CD14-positive monocyte (primary cell): Measurements from ENCODE around the gene FOS. TPM values are rescaled to one million over a fixed set of nuclear protein-coding genes. Genes with fewer than 3 reads are reported as not detected.

Experiments
- DNase-seq, 3 donors: peaks; one replicate each; pipeline ENCODE4 v3.0.0-alpha.2; 2011 to 2022
- H2AFZ ChIP-seq: 2 replicates; pipeline ENCODE4 v1.6.0; 2012; ENCODE audit warnings: mild to moderate bottlenecking, low read depth, low read length, inconsistent platforms; ENCODE audit not compliant: insufficient read depth, poor library complexity, severe bottlenecking
- H3K27ac ChIP-seq, 2 donors: 1 replicate in 1 of 2; 2 replicates in 1 of 2; pipeline ENCODE4 v1.5.1; 2012 to 2013; ENCODE audit warnings: low read length in 2 of 2, control low read depth in 1 of 2, inconsistent platforms in 1 of 2, low read depth in 1 of 2, mild to moderate bottlenecking in 1 of 2
- H3K27me3 ChIP-seq, 2 donors: one replicate each; pipeline versions ENCODE4 v1.6.0 to v1.6.1; 2011 to 2013; ENCODE audit warnings: low read length in 2 of 2; ENCODE audit not compliant: control insufficient read depth in 2 of 2, insufficient read depth in 2 of 2
- H3K36me3 ChIP-seq, 2 donors: replicated peaks in 1 of 2; 1 replicate in 1 of 2; 2 replicates in 1 of 2; pipeline versions ENCODE4 v1.5.1 to v1.6.1; 2012 to 2013; ENCODE audit warnings: low read length in 2 of 2, control low read depth in 1 of 2, inconsistent platforms in 1 of 2, mild to moderate bottlenecking in 1 of 2; ENCODE audit not compliant: insufficient read depth in 2 of 2, control insufficient read depth in 1 of 2
- H3K4me1 ChIP-seq, 2 donors: 1 replicate in 1 of 2; 2 replicates in 1 of 2; pipeline versions ENCODE4 v1.5.1 to v1.6.1; 2012 to 2013; ENCODE audit warnings: low read length in 2 of 2, control low read depth in 1 of 2, inconsistent platforms in 1 of 2, mild to moderate bottlenecking in 1 of 2, moderate library complexity in 1 of 2; ENCODE audit not compliant: insufficient read depth in 2 of 2, control insufficient read depth in 1 of 2
- H3K4me2 ChIP-seq: replicated peaks from 2 replicates; pipeline ENCODE3; 2012; ENCODE audit warnings: low read length, moderate library complexity, mild to moderate bottlenecking; ENCODE audit not compliant: poor library complexity, severe bottlenecking; ENCODE audit errors: extremely low read depth
- H3K4me3 ChIP-seq, 3 experiments: fragments of 200-600 bp in 1 of 3; sonication (generic) in 1 of 3; replicated peaks in 1 of 3; 1 replicate in 2 of 3; 2 replicates in 1 of 3; pipeline ENCODE4 v1.5.1; 2011 to 2013; ENCODE audit warnings: low read length in 3 of 3, mild to moderate bottlenecking in 3 of 3, control low read depth in 2 of 3, low read depth in 2 of 3, inconsistent platforms in 1 of 3, moderate library complexity in 1 of 3
- H3K79me2 ChIP-seq: 2 replicates; pipeline ENCODE4 v1.6.0; 2012; ENCODE audit warnings: mild to moderate bottlenecking, control low read depth, inconsistent platforms, low read length, moderate library complexity; ENCODE audit not compliant: insufficient read depth
- H3K9ac ChIP-seq: 2 replicates; pipeline ENCODE4 v1.6.0; 2017; ENCODE audit warnings: low read length, mild to moderate bottlenecking; ENCODE audit not compliant: insufficient read depth, poor library complexity, severe bottlenecking
- H3K9me3 ChIP-seq, 2 donors: replicated peaks in 1 of 2; 1 replicate in 1 of 2; 2 replicates in 1 of 2; pipeline versions ENCODE4 v1.5.1 to v1.6.1; 2012 to 2013; ENCODE audit warnings: low read length in 2 of 2, control low read depth in 1 of 2; ENCODE audit not compliant: control insufficient read depth in 1 of 2, insufficient read depth in 1 of 2
- H4K20me1 ChIP-seq: 2 replicates; pipeline ENCODE4 v1.6.0; 2012; ENCODE audit warnings: mild to moderate bottlenecking, low read length, control low read depth, moderate library complexity; ENCODE audit not compliant: insufficient read depth
- H3K27ac Mint-ChIP-seq, 7 donors: one replicate each; pipeline ENCODE4 v1.8.0; 2020; ENCODE audit warnings: mild to moderate bottlenecking in 7 of 7, mixed read lengths in 7 of 7, moderate library complexity in 6 of 7, inconsistent platforms in 2 of 7
- H3K27me3 Mint-ChIP-seq, 3 donors: one replicate each; pipeline ENCODE4 v1.8.0; 2021 to 2022; ENCODE audit warnings: low read depth in 3 of 3, mild to moderate bottlenecking in 3 of 3, mixed read lengths in 3 of 3, moderate library complexity in 3 of 3, inconsistent platforms in 1 of 3
- H3K36me3 Mint-ChIP-seq, 2 donors: one replicate each; pipeline ENCODE4 v1.8.0; 2020; ENCODE audit warnings: mixed read lengths in 2 of 2, inconsistent platforms in 1 of 2, mild to moderate bottlenecking in 1 of 2
- H3K4me1 Mint-ChIP-seq: one replicate; pipeline ENCODE4 v1.8.0; 2020; ENCODE audit warnings: mild to moderate bottlenecking, mixed read lengths
- H3K4me3 Mint-ChIP-seq, 2 donors: one replicate each; pipeline ENCODE4 v1.8.0; 2020; ENCODE audit warnings: mild to moderate bottlenecking in 2 of 2, mixed read lengths in 2 of 2, moderate library complexity in 1 of 2
- H3K9me3 Mint-ChIP-seq, 7 donors: one replicate each; pipeline ENCODE4 v1.8.0; 2020 to 2022; ENCODE audit warnings: mixed read lengths in 7 of 7, mild to moderate bottlenecking in 6 of 7, moderate library complexity in 6 of 7, inconsistent platforms in 2 of 7
- WGBS: methylation state at CpG from one replicate; pipeline ENCODE4 v1.1.5; 2013; ENCODE audit warnings: missing lambda C conversion rate; ENCODE audit not compliant: insufficient coverage; 5-methylcytosine and 5-hydroxymethylcytosine counted together
- intact Hi-C, 2 donors: fragments of 100-400 bp; cut with micrococcal nuclease; formaldehyde crosslinking; loops; one replicate each; pipeline versions ENCODE4 v1.15.0 to v1.15.1; 2023
- polyA plus RNA-seq, 3 donors: library from polyadenylated mRNA; depleted of rRNA in 1 of 3; unstranded in 2 of 3; stranded (reverse) in 1 of 3; fragments of 300-500 nt in 2 of 3; fragments of >200 nt in 1 of 3; fragmentation: Illumina TruSeq in 2 of 3; gene quantifications; 1 replicate in 2 of 3; 2 replicates in 1 of 3; pipeline ENCODE4 v1.2.3, GENCODE V29; 2012 to 2021
- TF ChIP-seq, protein P1 (sequence below): fragments of 200-600 bp; IDR thresholded peaks from one replicate; pipeline ENCODE4 v1.8.0; 2022; ENCODE audit warnings: antibody characterized with exemption, mild to moderate bottlenecking

The FOS gene
- polyA plus RNA-seq, 3 donors: 4,403 to 5,159 (median 4,841) TPM

- H3K9me3 Mint-ChIP-seq: peaks cover 15 to 31% (median 26%) of the 10 kb centered on the region in 7 donors
- intact Hi-C loops: loop anchor here (1.0 to 5.0 kb wide), 2 partner anchors 11 to 151 kb away; no protein-coding TSS in a partner anchor
- H3K27ac Mint-ChIP-seq: peak overlapping the region; percentile 94 to 100 (median 98)
- H4K20me1 ChIP-seq: peaks cover 52% of the 10 kb centered on the region
- WGBS: no CpG with 5 or more reads among the region's 13 CpGs
- H3K36me3 ChIP-seq: peaks cover 35 to 41% of the 10 kb centered on the region in 2 donors
- peaks cover 41% of the 10 kb centered on the region for H3K79me2 ChIP-seq
- H3K36me3 Mint-ChIP-seq: peaks cover 38 to 44% of the 10 kb centered on the region in 2 donors
- peak; percentile 89 to 93 (median 91) for DNase-seq
- H3K4me3 Mint-ChIP-seq: peak overlapping the region; percentile 95 to 100
- H3K27me3 ChIP-seq: no peaks in the 10 kb centered on the region
- H3K4me2 ChIP-seq: peak overlapping the region; percentile 84
- H3K27ac ChIP-seq: peak overlapping the region; percentile 80 to 98
- H3K4me1 Mint-ChIP-seq: peaks cover 74% of the 10 kb centered on the region
- peak overlapping the region in 2 of 3 experiments; percentile 80 to 91 for H3K4me3 ChIP-seq
- no peaks in the 10 kb centered on the region for H3K9me3 ChIP-seq
- H3K9ac ChIP-seq: peak overlapping the region; percentile 99
- TF ChIP-seq, protein P1, sequence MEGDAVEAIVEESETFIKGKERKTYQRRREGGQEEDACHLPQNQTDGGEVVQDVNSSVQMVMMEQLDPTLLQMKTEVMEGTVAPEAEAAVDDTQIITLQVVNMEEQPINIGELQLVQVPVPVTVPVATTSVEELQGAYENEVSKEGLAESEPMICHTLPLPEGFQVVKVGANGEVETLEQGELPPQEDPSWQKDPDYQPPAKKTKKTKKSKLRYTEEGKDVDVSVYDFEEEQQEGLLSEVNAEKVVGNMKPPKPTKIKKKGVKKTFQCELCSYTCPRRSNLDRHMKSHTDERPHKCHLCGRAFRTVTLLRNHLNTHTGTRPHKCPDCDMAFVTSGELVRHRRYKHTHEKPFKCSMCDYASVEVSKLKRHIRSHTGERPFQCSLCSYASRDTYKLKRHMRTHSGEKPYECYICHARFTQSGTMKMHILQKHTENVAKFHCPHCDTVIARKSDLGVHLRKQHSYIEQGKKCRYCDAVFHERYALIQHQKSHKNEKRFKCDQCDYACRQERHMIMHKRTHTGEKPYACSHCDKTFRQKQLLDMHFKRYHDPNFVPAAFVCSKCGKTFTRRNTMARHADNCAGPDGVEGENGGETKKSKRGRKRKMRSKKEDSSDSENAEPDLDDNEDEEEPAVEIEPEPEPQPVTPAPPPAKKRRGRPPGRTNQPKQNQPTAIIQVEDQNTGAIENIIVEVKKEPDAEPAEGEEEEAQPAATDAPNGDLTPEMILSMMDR: peak; percentile 62
- peaks cover 0 to 39% (median 7%) of the 10 kb centered on the region in 3 donors for H3K27me3 Mint-ChIP-seq
- peaks cover 67 to 70% of the 10 kb centered on the region in 2 donors for H3K4me1 ChIP-seq
- no peak overlapping the region for H2AFZ ChIP-seq
These were observed 4.7 kb downstream of the FOS start for GRCh38 chr14:75283162-75283832.

DNA sequence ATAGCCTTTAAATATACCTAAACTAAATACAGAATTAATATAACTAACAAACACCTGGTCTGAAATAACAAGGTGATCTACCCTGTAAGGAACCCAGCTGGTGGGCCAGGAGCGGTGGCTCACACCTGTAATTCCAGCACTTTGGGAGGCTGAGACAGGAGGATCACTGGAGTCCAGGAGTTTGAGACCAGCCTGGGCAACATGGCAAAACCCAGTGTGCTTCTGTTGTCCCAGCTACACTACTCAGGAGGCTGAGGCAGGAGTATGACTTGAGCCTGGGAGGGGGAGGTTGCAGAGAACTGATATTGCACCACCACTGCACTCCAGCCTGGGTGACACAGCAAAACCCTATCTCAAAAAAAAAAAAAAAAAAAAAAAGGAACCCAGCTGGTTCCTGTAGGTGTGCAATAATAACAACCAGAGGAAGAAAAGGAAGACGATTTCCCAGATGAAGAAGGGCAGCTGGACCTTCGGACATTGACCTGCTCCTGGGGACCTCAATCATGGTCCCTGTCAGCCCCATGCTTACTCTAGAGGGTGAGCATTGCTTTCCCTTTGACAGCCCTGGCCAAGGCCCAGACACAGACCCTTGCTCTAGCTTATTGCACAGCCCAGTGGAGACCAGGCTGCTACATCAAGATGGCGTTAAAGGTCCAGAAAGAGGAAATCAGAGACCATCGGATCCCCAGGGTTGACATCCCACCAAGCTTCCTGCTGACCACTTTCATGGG lies 5.4 kb downstream of the FOS start:
- peak overlapping the region; percentile 80 to 98 for H3K27ac ChIP-seq
- H3K9me3 ChIP-seq: no peaks in the 10 kb centered on the region
- no peak overlapping the region for H2AFZ ChIP-seq
- peak overlapping the region in 1 of 3 experiments; percentile 91 for H3K4me3 ChIP-seq
- peaks cover 81% of the 10 kb centered on the region for H3K4me1 Mint-ChIP-seq
- DNase-seq: peak; percentile 86 to 93 (median 93)
- peak overlapping the region; percentile 84 for H3K4me2 ChIP-seq
- peak overlapping the region; percentile 99 for H3K9ac ChIP-seq
- peak overlapping the region; percentile 72 to 100 for H3K4me3 Mint-ChIP-seq
- peaks cover 36 to 41% of the 10 kb centered on the region in 2 donors for H3K36me3 Mint-ChIP-seq
- intact Hi-C loops: loop anchor here (1.0 to 5.0 kb wide), 3 partner anchors 10 to 152 kb away; no protein-coding TSS in a partner anchor
- H3K27ac Mint-ChIP-seq: peak overlapping the region; percentile 94 to 100 (median 98)
- TF ChIP-seq, protein P1: peak; percentile 13
- peaks cover 0 to 37% (median 7%) of the 10 kb centered on the region in 3 donors for H3K27me3 Mint-ChIP-seq
- peaks cover 33 to 37% of the 10 kb centered on the region in 2 donors for H3K36me3 ChIP-seq
- peaks cover 15 to 26% (median 24%) of the 10 kb centered on the region in 7 donors for H3K9me3 Mint-ChIP-seq
- H3K27me3 ChIP-seq: no peaks in the 10 kb centered on the region
- peaks cover 37% of the 10 kb centered on the region for H3K79me2 ChIP-seq
- H4K20me1 ChIP-seq: peaks cover 48% of the 10 kb centered on the region
- WGBS: 21% methylated on average over 4 of the region's 5 CpGs
- peaks cover 74 to 77% of the 10 kb centered on the region in 2 donors for H3K4me1 ChIP-seq
